IPS-11a (cell line): ENCODE results near the gene RPL37A.
"Not testable (repeated sequence)": the region's sequence is repeated elsewhere in the genome, so short reads cannot be mapped to it uniquely, and the experiment has no call there.

Experiments used
- H3K4me3 ChIP-seq: one replicate; pipeline ENCODE4 v1.5.1; 2013; ENCODE audit warnings: low read depth, low read length, control low read depth

Gene RPL37A

DNA sequence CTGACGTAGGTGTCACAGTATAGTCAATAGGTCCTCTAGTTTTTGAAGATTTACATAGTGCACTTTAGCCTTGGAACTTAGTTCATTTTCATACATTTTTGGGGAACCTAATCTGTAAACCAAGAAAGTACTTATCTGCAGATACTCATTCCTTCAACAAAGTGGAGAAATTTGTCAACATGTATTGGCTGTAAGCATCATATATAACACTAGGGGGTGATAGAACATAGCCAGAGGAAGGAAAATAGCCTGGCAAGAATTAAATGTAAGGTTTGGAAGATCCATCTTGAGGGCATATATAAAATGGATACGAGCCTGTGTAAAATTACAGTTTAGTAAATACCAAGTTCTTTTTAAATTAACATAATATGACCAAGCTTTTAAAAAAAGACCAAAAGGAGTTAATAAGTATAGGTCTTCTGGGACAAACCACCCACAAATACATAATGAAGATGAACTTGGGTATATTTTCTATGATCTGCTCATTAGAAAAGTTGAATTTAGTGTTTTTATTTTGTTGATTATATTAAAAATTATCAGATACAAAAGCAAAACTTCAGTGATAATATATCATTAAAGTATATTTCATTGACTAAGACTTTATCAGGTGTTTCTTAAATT is 18.2 kb downstream of the RPL37A start:
- no peak overlapping the region for H3K4me3 ChIP-seq

GRCh38 chr2:216517447-216518225 is 19.0 kb downstream of the RPL37A start:
- H3K4me3 ChIP-seq: no peak overlapping the region

DNA sequence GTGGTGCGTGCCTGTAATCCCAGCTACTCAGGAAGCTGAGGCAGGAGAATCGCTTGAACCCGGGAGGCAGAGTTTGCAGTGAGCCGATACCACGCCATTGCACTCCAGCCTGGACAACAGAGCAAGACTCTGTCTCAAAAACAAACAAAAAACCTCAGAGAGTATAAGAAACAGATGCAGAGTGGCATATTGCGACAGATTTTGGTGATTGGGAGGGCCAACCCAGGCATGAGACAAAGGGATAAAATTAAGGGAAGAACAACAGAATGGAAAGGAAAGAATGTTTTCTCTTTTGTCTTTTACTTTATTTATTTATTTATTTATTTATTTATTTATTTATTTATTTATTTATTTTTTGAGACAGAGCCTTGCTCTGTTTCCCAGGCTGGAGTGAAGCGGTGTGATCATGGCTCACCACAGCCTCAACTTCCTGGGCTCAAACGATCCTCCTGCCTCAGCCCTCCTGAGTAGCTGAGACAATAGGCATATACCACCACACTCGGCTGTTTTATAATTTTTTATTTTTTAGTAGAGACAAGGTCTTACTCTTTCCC is 20.0 kb downstream of the RPL37A start:
- H3K4me3 ChIP-seq: not testable (repeated sequence)

- H3K4me3 ChIP-seq: no peak overlapping the region
Observed at GRCh38 chr2:216519154-216519762, 20.6 kb downstream of the RPL37A start.

DNA sequence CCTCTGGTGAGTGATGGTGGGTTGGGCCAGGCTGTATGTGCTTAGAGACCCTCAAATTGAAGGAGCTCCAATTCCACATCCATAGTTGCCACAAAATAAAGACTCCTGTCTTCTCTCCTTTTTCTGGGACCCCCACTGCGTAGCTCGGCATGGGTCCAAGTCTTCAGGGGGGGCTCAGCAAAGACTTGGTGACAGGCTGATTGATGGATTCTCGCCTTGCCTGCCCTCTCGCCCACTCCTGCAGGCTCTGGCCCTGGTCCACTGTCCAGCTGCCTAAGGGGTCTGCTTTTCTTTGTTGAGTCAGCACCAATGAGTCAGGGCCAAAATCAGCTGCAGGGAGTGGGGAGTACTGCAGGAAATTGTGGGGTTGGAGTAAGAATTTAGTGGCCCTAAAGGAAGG is 21.5 kb downstream of the RPL37A start:
- H3K4me3 ChIP-seq: no peak overlapping the region

DNA sequence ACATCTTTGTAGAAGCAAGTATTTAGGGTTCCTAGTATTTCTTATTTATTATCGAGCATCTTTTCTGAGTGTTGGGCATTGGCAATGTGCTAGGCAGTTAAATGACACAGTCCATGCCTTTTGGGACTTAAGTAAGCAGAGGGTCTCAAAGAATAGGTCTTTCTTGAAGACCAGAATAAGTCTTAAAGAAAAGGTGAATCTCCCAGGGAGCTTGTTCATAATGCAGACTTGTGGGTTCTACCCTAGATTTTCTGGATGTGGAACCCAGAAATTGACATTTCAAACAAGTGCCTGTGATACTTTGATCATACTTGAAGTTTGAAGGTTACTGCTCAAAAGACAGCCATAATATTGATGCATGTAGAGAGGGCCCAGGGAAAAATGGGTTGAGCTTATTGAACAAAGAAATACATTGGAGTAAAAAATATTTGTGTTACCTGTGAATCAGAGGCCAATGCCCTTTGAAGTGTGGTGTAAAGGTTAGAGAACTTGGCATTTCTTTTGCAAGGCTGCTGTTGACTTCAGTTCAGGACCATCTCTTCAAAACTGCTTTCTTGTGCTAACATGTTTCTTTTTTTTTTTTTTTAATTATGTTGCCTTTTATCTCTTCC is 24.4 kb downstream of the RPL37A start:
- H3K4me3 ChIP-seq: no peak overlapping the region

GRCh38 chr2:216525972-216526371 is 27.3 kb downstream of the RPL37A start:
- no peak overlapping the region for H3K4me3 ChIP-seq

GRCh38 chr2:216526939-216527338 is 28.3 kb downstream of the RPL37A start:
- H3K4me3 ChIP-seq: no peak overlapping the region

- no peak overlapping the region for H3K4me3 ChIP-seq
Observed at GRCh38 chr2:216527600-216527999, 29.0 kb downstream of the RPL37A start.

- no peak overlapping the region for H3K4me3 ChIP-seq
Observed at GRCh38 chr2:216532562-216532961, 33.9 kb downstream of the RPL37A start.

DNA sequence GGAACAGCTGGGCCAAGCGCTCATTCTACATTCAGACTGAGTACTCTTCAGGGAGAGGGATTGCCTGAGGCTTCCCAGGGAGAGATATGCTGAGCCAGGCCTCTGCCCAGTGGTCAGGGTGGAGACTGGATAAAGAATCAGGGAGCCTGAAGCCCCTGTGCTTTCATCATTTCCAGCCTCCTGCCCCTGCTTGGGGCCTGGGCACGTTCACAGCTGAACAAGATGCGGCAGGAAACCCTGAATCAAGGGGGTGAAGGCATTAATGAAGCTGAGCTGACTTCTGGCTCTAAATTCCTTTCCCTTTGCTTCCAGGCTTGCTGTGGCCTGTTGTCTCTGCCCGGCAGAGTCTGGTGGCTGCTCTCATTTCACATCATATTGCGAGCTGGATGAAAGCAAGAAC is 35.0 kb downstream of the RPL37A start:
- H3K4me3 ChIP-seq: no peak overlapping the region

GRCh38 chr2:216534809-216535208 is 36.2 kb downstream of the RPL37A start:
- no peak overlapping the region for H3K4me3 ChIP-seq

GRCh38 chr2:216535454-216535995 is 36.9 kb downstream of the RPL37A start:
- H3K4me3 ChIP-seq: no peak overlapping the region

DNA sequence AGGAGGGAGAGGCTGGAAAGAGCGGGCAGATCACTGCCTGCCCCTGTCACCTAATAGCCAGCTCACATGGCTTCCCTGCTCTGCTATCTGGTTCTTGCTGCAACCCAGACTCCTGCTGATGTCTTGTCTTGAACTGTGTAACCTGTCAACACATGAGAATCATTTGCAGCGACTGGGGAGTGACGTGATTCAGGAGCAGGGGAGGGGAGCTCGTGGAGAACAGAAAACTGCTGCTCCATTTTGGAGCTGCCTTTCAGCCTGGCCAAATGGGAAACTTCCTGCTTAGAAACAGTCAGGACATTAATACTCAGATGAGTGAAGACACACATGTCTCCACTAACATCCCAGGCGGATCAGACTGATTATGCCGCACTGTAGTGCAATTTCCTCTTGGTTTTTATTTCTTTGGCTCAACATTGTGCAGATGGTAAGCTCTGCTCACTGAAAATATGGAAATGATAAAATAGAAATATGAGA is 38.1 kb downstream of the RPL37A start:
- no peak overlapping the region for H3K4me3 ChIP-seq

DNA sequence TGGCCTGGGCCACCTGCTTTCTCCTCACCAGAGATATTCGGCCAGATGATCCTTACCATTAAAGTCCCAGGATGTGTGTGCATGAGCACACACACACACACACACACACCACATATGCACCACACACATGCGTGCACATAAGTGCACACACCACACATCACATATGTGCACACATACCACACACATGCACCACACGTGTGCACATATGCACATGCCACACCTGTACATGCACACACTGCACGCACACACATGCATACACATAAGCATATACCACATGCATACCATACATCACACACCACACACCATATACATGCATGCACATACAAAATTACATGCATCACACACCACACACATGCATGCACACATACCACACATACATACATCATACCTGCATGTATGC is 38.7 kb downstream of the RPL37A start:
- no peak overlapping the region for H3K4me3 ChIP-seq

- H3K4me3 ChIP-seq: no peak overlapping the region
Observed at GRCh38 chr2:216538538-216538937, 39.9 kb downstream of the RPL37A start.

- H3K4me3 ChIP-seq: no peak overlapping the region
Observed at GRCh38 chr2:216539120-216539519, 40.5 kb downstream of the RPL37A start.

DNA sequence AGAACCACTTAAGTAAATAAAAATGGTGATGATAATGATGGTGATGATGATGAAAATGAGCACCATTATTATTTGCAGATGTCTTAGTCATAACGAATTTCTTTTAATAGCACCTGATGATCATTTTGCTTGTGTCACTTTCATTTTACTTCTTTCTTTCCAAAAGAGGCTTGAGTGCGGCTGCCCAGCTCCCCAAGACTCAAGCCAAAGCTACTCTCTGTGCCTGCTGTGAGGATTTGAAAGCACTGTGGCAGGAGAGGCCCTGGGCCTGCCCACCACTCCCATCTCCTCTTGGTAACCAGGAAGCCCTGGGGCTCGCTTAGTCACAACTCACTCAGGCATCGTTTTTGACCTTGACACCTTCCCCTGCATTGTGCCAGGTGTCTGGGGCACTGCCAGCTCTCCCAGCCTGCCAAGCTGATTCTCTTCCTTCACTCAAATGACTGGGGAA is 41.2 kb downstream of the RPL37A start:
- no peak overlapping the region for H3K4me3 ChIP-seq

DNA sequence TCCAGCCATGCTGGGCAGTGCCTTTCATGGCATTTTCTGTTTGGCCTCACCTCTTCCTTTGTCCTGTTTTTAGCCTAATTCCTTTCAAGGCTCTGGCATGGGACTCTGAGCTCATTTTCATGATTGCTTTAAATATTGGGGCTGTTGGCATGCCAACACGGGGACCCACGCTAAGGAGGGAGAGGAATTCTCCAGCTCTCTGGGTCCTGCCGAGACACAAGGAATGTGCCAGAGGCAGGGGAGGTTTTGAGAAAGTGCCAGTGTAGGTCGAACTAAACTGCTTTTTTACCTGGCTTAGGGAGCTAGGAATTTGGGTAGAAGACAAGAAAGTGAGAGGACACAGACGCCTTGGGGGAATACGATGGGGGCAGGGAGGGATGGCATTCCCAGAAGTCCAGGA is 42.3 kb downstream of the RPL37A start:
- no peak overlapping the region for H3K4me3 ChIP-seq

GRCh38 chr2:216541505-216541904 is 42.9 kb downstream of the RPL37A start:
- H3K4me3 ChIP-seq: no peak overlapping the region

DNA sequence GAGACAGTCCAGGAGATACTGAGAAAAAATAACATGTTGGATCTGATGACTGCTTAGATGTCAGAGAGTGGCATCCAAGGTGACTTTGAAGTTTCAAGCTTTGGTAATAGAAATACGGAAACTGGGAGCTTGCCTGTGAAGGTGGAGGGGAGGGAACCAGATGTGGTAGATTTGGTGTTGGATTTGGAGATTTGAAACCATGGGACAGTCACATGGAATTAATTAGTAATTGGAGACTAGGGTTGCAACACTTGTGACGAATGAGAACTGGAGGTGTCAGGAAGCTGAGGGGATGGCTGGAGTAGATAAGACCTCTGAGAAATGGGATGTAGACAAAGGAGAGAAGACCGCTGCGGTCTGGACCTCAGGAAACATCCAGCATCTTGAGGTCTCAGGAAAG is 46.7 kb downstream of the RPL37A start:
- no peak overlapping the region for H3K4me3 ChIP-seq
